ENCODE results near the gene KATNAL2.

KATNAL2 gene

GRCh38 chr18:47054369-47054768 lies 137.0 kb downstream of the KATNAL2 start:
- H3K9me3 Mint-ChIP-seq = no peaks in the 10 kb centered on the region
- H3K4me3 Mint-ChIP-seq = no peak overlapping the region

GRCh38 chr18:47062471-47062870 lies 145.1 kb downstream of the KATNAL2 start:
- Mint-ChIP-seq H3K27ac (no peak overlapping the region), H3K4me3 (no peak overlapping the region), H3K9me3 (no peaks in the 10 kb centered on the region), H3K4me1 (no peaks in the 10 kb centered on the region), H3K36me3 (no peaks in the 10 kb centered on the region), H3K27me3 (peaks cover 2% of the 10 kb centered on the region)

More at GRCh38 chr18:47054369-47054768, 137.0 kb downstream of the KATNAL2 start:
- Mint-ChIP-seq H3K27me3 (peaks cover 1% of the 10 kb centered on the region), H3K4me1 (no peaks in the 10 kb centered on the region), H3K36me3 (no peaks in the 10 kb centered on the region), H3K27ac (no peak overlapping the region)

GRCh38 chr18:47063096-47063495 lies 145.7 kb downstream of the KATNAL2 start:
- H3K27ac Mint-ChIP-seq = no peak overlapping the region
- H3K4me1 Mint-ChIP-seq = no peaks in the 10 kb centered on the region
- H3K27me3 Mint-ChIP-seq = peaks cover 2% of the 10 kb centered on the region
- no peaks in the 10 kb centered on the region for H3K36me3 Mint-ChIP-seq
- H3K9me3 Mint-ChIP-seq = no peaks in the 10 kb centered on the region
- no peak overlapping the region for H3K4me3 Mint-ChIP-seq

GRCh38 chr18:47067648-47068047 lies 150.2 kb downstream of the KATNAL2 start:
- Mint-ChIP-seq H3K27me3 (peaks cover 6% of the 10 kb centered on the region), H3K36me3 (no peaks in the 10 kb centered on the region), H3K27ac (no peak overlapping the region), H3K4me1 (no peaks in the 10 kb centered on the region), H3K9me3 (no peaks in the 10 kb centered on the region), H3K4me3 (no peak overlapping the region)

GRCh38 chr18:47075098-47075883 lies 157.9 kb downstream of the KATNAL2 start:
- Mint-ChIP-seq H3K27me3 (peaks cover 6% of the 10 kb centered on the region), H3K36me3 (no peaks in the 10 kb centered on the region), H3K4me3 (no peak overlapping the region), H3K9me3 (no peaks in the 10 kb centered on the region), H3K27ac (no peak overlapping the region), H3K4me1 (no peaks in the 10 kb centered on the region)

- no peaks in the 10 kb centered on the region for H3K36me3 Mint-ChIP-seq
- no peak overlapping the region for H3K27ac Mint-ChIP-seq
- no peaks in the 10 kb centered on the region for H3K4me1 Mint-ChIP-seq
- no peaks in the 10 kb centered on the region for H3K9me3 Mint-ChIP-seq
- H3K27me3 Mint-ChIP-seq = peaks cover 4% of the 10 kb centered on the region
- no peak overlapping the region for H3K4me3 Mint-ChIP-seq
Measured at GRCh38 chr18:47077111-47077510, 159.7 kb downstream of the KATNAL2 start.

- Mint-ChIP-seq H3K4me3 (no peak overlapping the region), H3K27me3 (no peaks in the 10 kb centered on the region), H3K27ac (no peak overlapping the region), H3K4me1 (no peaks in the 10 kb centered on the region), H3K9me3 (no peaks in the 10 kb centered on the region), H3K36me3 (no peaks in the 10 kb centered on the region)
Measured at GRCh38 chr18:47080872-47081271, 163.5 kb downstream of the KATNAL2 start.

GRCh38 chr18:47081578-47081977 lies 164.2 kb downstream of the KATNAL2 start:
- Mint-ChIP-seq H3K9me3 (no peaks in the 10 kb centered on the region), H3K36me3 (no peaks in the 10 kb centered on the region), H3K4me1 (no peaks in the 10 kb centered on the region), H3K4me3 (no peak overlapping the region), H3K27ac (no peak overlapping the region), H3K27me3 (no peaks in the 10 kb centered on the region)

- Mint-ChIP-seq H3K9me3 (no peaks in the 10 kb centered on the region), H3K36me3 (peaks cover 7% of the 10 kb centered on the region), H3K27me3 (no peaks in the 10 kb centered on the region), H3K4me1 (no peaks in the 10 kb centered on the region), H3K27ac (no peak overlapping the region), H3K4me3 (no peak overlapping the region)
Measured at GRCh38 chr18:47087676-47088075, 170.3 kb downstream of the KATNAL2 start.

GRCh38 chr18:47095810-47096209 lies 178.4 kb downstream of the KATNAL2 start:
- Mint-ChIP-seq H3K27ac (no peak overlapping the region), H3K4me3 (no peak overlapping the region), H3K36me3 (peaks cover 5% of the 10 kb centered on the region), H3K9me3 (no peaks in the 10 kb centered on the region), H3K4me1 (no peaks in the 10 kb centered on the region), H3K27me3 (no peaks in the 10 kb centered on the region)

GRCh38 chr18:47100212-47100831 lies 182.9 kb downstream of the KATNAL2 start:
- Mint-ChIP-seq H3K9me3 (no peaks in the 10 kb centered on the region), H3K27me3 (no peaks in the 10 kb centered on the region), H3K4me1 (no peaks in the 10 kb centered on the region), H3K36me3 (peaks cover 5% of the 10 kb centered on the region), H3K27ac (no peak overlapping the region), H3K4me3 (no peak overlapping the region)

- Mint-ChIP-seq H3K27ac (no peak overlapping the region), H3K27me3 (no peaks in the 10 kb centered on the region), H3K9me3 (no peaks in the 10 kb centered on the region), H3K36me3 (peaks cover 7% of the 10 kb centered on the region), H3K4me1 (no peaks in the 10 kb centered on the region), H3K4me3 (no peak overlapping the region)
Measured at GRCh38 chr18:47108373-47108772, 191.0 kb downstream of the KATNAL2 start.

GRCh38 chr18:47108998-47109405 lies 191.6 kb downstream of the KATNAL2 start:
- Mint-ChIP-seq H3K9me3 (no peaks in the 10 kb centered on the region), H3K27me3 (no peaks in the 10 kb centered on the region), H3K4me1 (no peaks in the 10 kb centered on the region), H3K36me3 (peaks cover 7% of the 10 kb centered on the region), H3K27ac (no peak overlapping the region), H3K4me3 (no peak overlapping the region)

- Mint-ChIP-seq H3K27me3 (no peaks in the 10 kb centered on the region), H3K9me3 (no peaks in the 10 kb centered on the region), H3K4me1 (no peaks in the 10 kb centered on the region), H3K27ac (peak overlapping the region; percentile 8), H3K36me3 (peaks cover 7% of the 10 kb centered on the region), H3K4me3 (no peak overlapping the region)
Measured at GRCh38 chr18:47109720-47110119, 192.3 kb downstream of the KATNAL2 start.

- Mint-ChIP-seq H3K36me3 (peaks cover 7% of the 10 kb centered on the region), H3K9me3 (no peaks in the 10 kb centered on the region), H3K27me3 (no peaks in the 10 kb centered on the region), H3K27ac (no peak overlapping the region), H3K4me1 (no peaks in the 10 kb centered on the region), H3K4me3 (no peak overlapping the region)
Measured at GRCh38 chr18:47110492-47111274, 193.3 kb downstream of the KATNAL2 start.
